Nucleus accumbens (tissue), 56 donors: ENCODE data around the gene ZNF224.

Experiments used
- DNase-seq, 56 donors: peaks; one replicate each; lab custom pipeline; 2025; lab: John Stamatoyannopoulos, UW

The ZNF224 gene

GRCh38 chr19:44093931-44094765, at the start of gene ZNF224:
Gene ZNF224, plus strand, starts transcription at chr19:44094361. Its CDS starts 3,513 bp downstream, at chr19:44097874.
- peak; percentile 47 to 96 (median 87) for DNase-seq

GRCh38 chr19:44050740-44051649, 43.2 kb upstream of the ZNF224 start:
- peak in 31 of 56 donors; percentile 4 to 64 (median 25) for DNase-seq

- DNase-seq = peak; percentile 66 to 98 (median 94)
Measured at GRCh38 chr19:44051650-44052402, 42.3 kb upstream of the ZNF224 start, which contains the start of gene ZNF223. Gene ZNF223, plus strand, starts transcription at chr19:44052036. Its CDS starts 3,141 bp downstream, at chr19:44055177.

- DNase-seq = no peak
Measured at GRCh38 chr19:44055870-44056269, 38.3 kb upstream of the ZNF224 start.

- no peak for DNase-seq
Measured at GRCh38 chr19:44059229-44059628, 34.9 kb upstream of the ZNF224 start.

- no peak for DNase-seq
Measured at GRCh38 chr19:44061038-44061437, 33.1 kb upstream of the ZNF224 start.

- DNase-seq = no peak
Measured at GRCh38 chr19:44066305-44066704, 27.9 kb upstream of the ZNF224 start.

GRCh38 chr19:44069415-44069814, 24.7 kb upstream of the ZNF224 start:
- no peak for DNase-seq

GRCh38 chr19:44071824-44072542, 22.2 kb upstream of the ZNF224 start, which contains the start of gene ZNF284:
Gene ZNF284, plus strand, starts transcription at chr19:44072159. Its CDS starts 4,231 bp downstream, at chr19:44076390.
- peak; percentile 50 to 94 (median 85) for DNase-seq

- peak in 3 of 56 donors; percentile 2 to 12 (median 2) for DNase-seq
Measured at GRCh38 chr19:44072543-44073401, 21.4 kb upstream of the ZNF224 start.

GRCh38 chr19:44076325-44076724, 17.8 kb upstream of the ZNF224 start:
- no peak for DNase-seq

- DNase-seq = no peak
Measured at GRCh38 chr19:44092108-44092507, 2.1 kb upstream of the ZNF224 start.

GRCh38 chr19:44107751-44108150, 13.6 kb downstream of the ZNF224 start:
- no peak for DNase-seq

- DNase-seq = no peak
Measured at GRCh38 chr19:44109458-44109857, 15.3 kb downstream of the ZNF224 start.

- DNase-seq = peak in 16 of 56 donors; percentile 0 to 42 (median 8)
Measured at GRCh38 chr19:44111910-44112463, 17.8 kb downstream of the ZNF224 start.

GRCh38 chr19:44112802-44113137, 18.6 kb downstream of the ZNF224 start:
- DNase-seq = no peak

GRCh38 chr19:44113138-44113783, 19.1 kb downstream of the ZNF224 start, which contains the start of gene ZNF225:
Gene ZNF225, plus strand, starts transcription at chr19:44113399. Its CDS starts 2,429 bp downstream, at chr19:44115828.
- DNase-seq = peak; percentile 63 to 99 (median 97)
